ENCODE data around the gene YPEL3. TPM values are rescaled to one million over a fixed set of nuclear protein-coding genes. Genes with fewer than 3 reads are reported as not detected.

The YPEL3 gene
- total RNA-seq, 1 donor from 2014 or later: 57.9 TPM

- TF ChIP-seq CTCF (IDR thresholded peaks at IDR 0.05; ENCODE audit: partially characterized antibody, unreplicated experiment): no peak
- H3K4me3 Mint-ChIP-seq (ENCODE audit: unreplicated experiment): no peak overlapping the region
- peaks cover 3% of the 10 kb centered on the region for H3K4me1 Mint-ChIP-seq (ENCODE audit: low read depth, unreplicated experiment)
Measured at GRCh38 chr16:30124985-30125379, 29.0 kb upstream of the YPEL3 start.

DNA sequence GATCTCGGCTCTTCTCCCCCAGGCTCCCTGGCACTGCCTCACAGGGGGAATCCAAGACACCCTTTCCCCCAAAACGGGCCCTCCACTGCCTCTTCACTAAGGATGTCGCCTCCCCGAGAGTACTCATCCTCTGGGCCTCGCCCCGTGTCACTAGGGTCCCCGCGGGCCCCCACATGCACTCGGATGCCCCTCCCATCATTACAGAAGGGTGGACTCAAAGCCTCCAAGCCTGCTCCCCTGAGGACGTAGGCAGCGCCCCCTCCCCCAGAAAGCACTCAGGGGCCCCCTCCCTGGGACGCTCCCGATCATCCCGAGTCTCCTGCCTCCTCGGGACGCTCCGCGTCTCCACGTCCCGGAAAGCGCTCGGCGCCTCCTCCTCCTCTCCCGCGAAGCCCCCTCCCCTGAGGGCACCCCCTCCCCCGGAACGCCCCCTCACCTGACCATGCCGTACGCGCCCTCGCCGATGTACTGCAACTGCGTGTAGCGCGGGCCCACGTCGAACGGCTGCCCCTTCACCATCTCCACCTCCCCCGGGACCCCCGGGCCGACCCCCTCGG lies 26.7 kb upstream of the YPEL3 start:
- no peak for DNase-seq
- no peak overlapping the region for H3K27ac Mint-ChIP-seq (ENCODE audit: unreplicated experiment)
- TF ChIP-seq CTCF (IDR thresholded peaks at IDR 0.05; ENCODE audit: partially characterized antibody, unreplicated experiment): no peak
- peaks cover 3% of the 10 kb centered on the region for H3K4me1 Mint-ChIP-seq (ENCODE audit: low read depth, unreplicated experiment)
- H3K27me3 Mint-ChIP-seq (ENCODE audit: unreplicated experiment): peaks cover 7% of the 10 kb centered on the region
- peak overlapping the region; percentile 85 for H3K4me3 Mint-ChIP-seq (ENCODE audit: unreplicated experiment)
- no peaks in the 10 kb centered on the region for H3K36me3 Mint-ChIP-seq (ENCODE audit: unreplicated experiment)
- peaks cover 9% of the 10 kb centered on the region for H3K9me3 Mint-ChIP-seq (ENCODE audit: unreplicated experiment)

More at GRCh38 chr16:30124985-30125379, 29.0 kb upstream of the YPEL3 start:
- Mint-ChIP-seq H3K9me3 (ENCODE audit: unreplicated experiment) (peaks cover 7% of the 10 kb centered on the region), H3K36me3 (ENCODE audit: unreplicated experiment) (no peaks in the 10 kb centered on the region), H3K27ac (ENCODE audit: unreplicated experiment) (no peak overlapping the region), H3K27me3 (ENCODE audit: unreplicated experiment) (peaks cover 7% of the 10 kb centered on the region)
- no peak for DNase-seq

- no peak for DNase-seq
- TF ChIP-seq CTCF (IDR thresholded peaks at IDR 0.05; ENCODE audit: partially characterized antibody, unreplicated experiment): no peak
- H3K9me3 Mint-ChIP-seq (ENCODE audit: unreplicated experiment): peaks cover 9% of the 10 kb centered on the region
- H3K4me3 Mint-ChIP-seq (ENCODE audit: unreplicated experiment): peak overlapping the region; percentile 85
- no peaks in the 10 kb centered on the region for H3K36me3 Mint-ChIP-seq (ENCODE audit: unreplicated experiment)
- H3K27ac Mint-ChIP-seq (ENCODE audit: unreplicated experiment): no peak overlapping the region
- H3K27me3 Mint-ChIP-seq (ENCODE audit: unreplicated experiment): peaks cover 7% of the 10 kb centered on the region
- peaks cover 3% of the 10 kb centered on the region for H3K4me1 Mint-ChIP-seq (ENCODE audit: low read depth, unreplicated experiment)
Measured at GRCh38 chr16:30121741-30122571, 25.9 kb upstream of the YPEL3 start.

GRCh38 chr16:30120340-30121105 lies 24.5 kb upstream of the YPEL3 start:
- peaks cover 9% of the 10 kb centered on the region for H3K9me3 Mint-ChIP-seq (ENCODE audit: unreplicated experiment)
- no peak for DNase-seq
- H3K36me3 Mint-ChIP-seq (ENCODE audit: unreplicated experiment): no peaks in the 10 kb centered on the region
- no peak overlapping the region for H3K27ac Mint-ChIP-seq (ENCODE audit: unreplicated experiment)
- H3K4me3 Mint-ChIP-seq (ENCODE audit: unreplicated experiment): no peak overlapping the region
- H3K27me3 Mint-ChIP-seq (ENCODE audit: unreplicated experiment): peaks cover 7% of the 10 kb centered on the region
- peaks cover 3% of the 10 kb centered on the region for H3K4me1 Mint-ChIP-seq (ENCODE audit: low read depth, unreplicated experiment)
- TF ChIP-seq CTCF (IDR thresholded peaks at IDR 0.05; ENCODE audit: partially characterized antibody, unreplicated experiment): no peak
